Esophagus muscularis mucosa (tissue), 4 donors: ENCODE measurements around the gene ULK3.

Experiments used
- EP300 ChIP-seq: sonication (generic); formaldehyde crosslinking; IDR thresholded peaks from one replicate; pipeline ENCODE4 v1.6.1; 2017; ENCODE audit warnings: antibody characterized with exemption
- POLR2A ChIP-seq: fragments of 450-650 bp; IDR thresholded peaks from one replicate; pipeline ENCODE4 v1.6.1; 2017; ENCODE audit warnings: antibody characterized with exemption, moderate library complexity, mild to moderate bottlenecking, low read depth
- POLR2AphosphoS5 ChIP-seq, 2 donors: sonication (generic); formaldehyde crosslinking; IDR thresholded peaks; one replicate each; pipeline ENCODE4 v1.6.1; 2017; ENCODE audit warnings: antibody characterized with exemption in 2 of 2
- TF ChIP-seq, protein P1 (sequence below), 3 experiments: fragments of 200-600 bp in 2 of 3; fragments of 450-650 bp in 1 of 3; sonication (generic) in 2 of 3; IDR thresholded peaks; one replicate each; pipeline ENCODE4 v1.5.1; 2017 to 2019; ENCODE audit warnings: antibody characterized with exemption in 3 of 3, mild to moderate bottlenecking in 2 of 3, moderate library complexity in 1 of 3

DNA sequence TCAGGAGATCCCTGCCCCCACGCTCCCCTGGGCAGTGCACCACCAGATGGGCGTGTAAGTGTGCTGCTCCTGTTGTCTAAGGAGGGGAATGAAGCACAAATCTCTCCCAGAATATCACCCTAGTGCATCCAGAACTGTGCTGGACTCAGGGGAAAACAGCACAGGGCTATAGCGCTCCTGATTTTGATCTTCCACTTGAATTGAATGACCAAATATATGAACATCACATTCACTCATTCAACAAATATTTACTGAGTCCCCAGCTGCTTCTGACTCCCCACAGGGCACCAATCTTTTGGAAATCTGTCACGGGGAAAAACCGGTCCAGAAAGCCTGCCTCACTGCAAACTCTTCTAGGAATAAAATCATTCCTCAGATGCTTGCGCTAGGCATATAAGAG, 14.1 kb downstream of the ULK3 start:
- TF ChIP-seq, protein P1, sequence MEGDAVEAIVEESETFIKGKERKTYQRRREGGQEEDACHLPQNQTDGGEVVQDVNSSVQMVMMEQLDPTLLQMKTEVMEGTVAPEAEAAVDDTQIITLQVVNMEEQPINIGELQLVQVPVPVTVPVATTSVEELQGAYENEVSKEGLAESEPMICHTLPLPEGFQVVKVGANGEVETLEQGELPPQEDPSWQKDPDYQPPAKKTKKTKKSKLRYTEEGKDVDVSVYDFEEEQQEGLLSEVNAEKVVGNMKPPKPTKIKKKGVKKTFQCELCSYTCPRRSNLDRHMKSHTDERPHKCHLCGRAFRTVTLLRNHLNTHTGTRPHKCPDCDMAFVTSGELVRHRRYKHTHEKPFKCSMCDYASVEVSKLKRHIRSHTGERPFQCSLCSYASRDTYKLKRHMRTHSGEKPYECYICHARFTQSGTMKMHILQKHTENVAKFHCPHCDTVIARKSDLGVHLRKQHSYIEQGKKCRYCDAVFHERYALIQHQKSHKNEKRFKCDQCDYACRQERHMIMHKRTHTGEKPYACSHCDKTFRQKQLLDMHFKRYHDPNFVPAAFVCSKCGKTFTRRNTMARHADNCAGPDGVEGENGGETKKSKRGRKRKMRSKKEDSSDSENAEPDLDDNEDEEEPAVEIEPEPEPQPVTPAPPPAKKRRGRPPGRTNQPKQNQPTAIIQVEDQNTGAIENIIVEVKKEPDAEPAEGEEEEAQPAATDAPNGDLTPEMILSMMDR (IDR thresholded peaks at IDR 0.05): no peak
- no peak for TF ChIP-seq POLR2A
- TF ChIP-seq EP300: no peak
- no peak for TF ChIP-seq POLR2AphosphoS5 (IDR thresholded peaks at IDR 0.05)
